ENCODE measurements around the gene ASPDH.

ASPDH gene

DNA sequence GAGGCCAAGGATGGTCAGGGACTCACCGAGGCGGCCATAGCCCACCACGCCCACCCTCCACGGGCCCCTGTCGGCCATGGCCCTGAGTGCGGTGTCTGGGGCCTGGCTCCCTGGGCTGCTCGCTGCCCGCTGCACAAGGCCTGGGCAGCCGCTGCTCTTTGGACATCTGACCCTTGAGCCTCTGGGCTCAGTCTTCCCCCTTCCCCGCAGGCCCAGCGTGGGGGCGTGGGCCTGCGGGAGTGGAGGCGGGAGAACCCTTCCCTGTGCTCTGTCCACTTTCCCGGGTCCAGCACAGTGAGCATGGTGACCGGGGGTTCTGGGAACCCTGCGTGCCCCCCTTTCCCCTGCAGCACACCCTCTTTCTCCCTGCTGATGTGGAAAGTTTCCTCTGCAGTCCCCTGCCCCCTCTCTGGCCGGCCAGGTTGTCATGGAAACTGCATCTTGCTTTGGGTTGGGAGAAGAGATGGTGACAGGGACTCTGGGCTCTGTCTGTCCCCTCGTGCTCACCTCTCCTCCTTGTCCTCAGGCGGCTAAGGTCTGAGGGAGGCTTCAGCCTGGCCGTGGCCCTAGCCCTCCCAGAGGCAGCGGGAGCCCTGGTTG lies at the start of gene ASPDH:
Gene ASPDH (minus strand): TSS at position 168 of the 600 bp plus-strand sequence. CDS start 90 bp downstream, at position 78.
- DNase-seq: no peak

DNA sequence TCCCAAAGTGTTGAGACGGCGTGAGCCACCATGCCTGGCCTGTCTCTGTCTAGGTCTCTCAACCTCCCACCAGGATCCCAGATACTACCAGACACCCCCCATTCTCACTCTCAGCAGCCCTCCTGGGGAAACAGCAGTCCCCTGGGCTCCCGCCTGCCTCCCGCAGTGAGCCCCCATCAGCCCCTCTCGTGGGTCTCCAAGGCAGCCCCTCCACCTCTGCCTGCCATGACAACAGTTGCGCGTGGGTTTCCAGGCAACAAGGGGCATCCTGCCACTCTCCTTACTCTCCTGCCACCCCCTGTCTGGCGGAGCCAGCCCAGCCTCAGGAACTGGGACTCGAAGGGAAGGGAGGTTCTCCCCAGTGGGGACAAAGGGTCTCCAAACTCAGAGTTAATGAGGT lies 49.3 kb upstream of the ASPDH start:
- no peak for DNase-seq

DNA sequence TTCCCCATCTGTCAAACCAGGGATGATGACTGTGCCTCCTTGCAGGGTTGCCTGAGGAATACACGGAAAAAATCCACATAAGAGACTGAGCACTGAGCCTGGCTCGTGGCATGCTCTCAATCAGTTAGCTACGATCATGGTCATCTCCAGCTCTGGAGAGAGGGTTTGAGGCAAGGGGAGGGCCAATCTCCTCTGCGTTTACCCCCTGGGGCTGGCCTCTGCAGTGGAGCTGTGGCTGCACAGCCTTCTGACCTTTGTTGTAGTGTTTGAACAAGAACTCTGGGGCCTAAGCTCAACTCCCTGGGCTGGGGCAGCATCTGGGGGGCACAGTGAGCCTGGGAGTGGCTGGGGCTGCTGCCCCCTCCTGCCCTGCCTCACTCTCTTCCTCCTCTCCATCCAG lies 48.6 kb upstream of the ASPDH start:
- no peak for DNase-seq

DNA sequence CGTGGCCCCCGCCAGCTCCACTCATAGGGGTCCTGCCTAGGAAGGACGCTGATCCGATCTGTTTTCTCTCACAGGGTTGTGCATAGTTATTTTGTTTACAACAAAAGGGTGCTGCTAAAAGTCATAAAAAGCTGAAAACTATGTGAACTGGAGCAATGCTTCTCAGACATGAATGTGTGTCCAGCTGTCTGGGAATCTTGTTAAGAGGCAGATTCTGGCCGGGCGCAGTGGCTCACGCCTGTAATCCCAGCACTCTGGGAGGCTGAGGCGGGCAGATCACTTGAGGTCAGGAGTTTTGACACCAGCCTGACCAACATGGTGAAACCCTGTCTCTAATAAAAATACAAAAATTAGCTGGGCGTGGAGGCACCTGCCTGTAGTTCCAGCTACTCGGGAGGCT lies 45.9 kb upstream of the ASPDH start:
- no peak for DNase-seq

DNA sequence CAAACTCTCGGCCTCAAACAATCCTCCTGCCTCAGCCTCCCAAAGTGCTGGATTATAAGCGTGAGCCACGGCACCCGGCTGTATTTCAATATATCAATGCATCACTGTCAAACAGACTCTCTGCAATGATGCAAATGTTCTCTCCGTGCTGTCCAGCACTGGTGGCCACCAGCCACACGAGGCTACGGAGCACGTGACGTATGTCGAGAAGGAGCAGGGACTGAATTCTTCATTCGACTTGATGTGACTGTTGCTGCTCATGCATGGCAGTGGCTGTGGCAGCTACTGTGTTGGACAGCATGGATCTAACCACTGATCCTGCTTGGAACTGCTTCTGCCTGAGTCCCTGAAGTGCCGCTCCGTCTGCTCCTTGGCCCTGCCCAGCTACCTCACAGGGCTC lies 44.7 kb upstream of the ASPDH start:
- no peak for DNase-seq

DNA sequence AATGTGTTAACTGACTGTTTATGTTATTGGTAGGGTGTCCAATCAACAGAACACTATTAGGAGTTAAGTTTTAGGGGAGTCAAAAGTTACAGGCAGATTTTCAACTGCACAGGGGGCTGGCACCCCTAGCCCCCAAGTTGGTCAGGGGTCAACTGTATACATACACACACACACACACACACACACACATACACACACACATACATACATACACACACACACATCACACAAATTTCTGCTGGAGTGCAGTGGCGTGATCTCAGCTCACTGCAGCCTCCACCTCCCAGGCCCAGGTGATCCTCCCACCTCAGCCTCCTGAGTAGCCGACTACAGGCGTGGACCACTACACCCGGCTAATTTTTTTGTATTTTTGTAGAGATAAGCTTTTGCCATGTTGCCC lies 44.3 kb upstream of the ASPDH start:
- no peak for DNase-seq

DNA sequence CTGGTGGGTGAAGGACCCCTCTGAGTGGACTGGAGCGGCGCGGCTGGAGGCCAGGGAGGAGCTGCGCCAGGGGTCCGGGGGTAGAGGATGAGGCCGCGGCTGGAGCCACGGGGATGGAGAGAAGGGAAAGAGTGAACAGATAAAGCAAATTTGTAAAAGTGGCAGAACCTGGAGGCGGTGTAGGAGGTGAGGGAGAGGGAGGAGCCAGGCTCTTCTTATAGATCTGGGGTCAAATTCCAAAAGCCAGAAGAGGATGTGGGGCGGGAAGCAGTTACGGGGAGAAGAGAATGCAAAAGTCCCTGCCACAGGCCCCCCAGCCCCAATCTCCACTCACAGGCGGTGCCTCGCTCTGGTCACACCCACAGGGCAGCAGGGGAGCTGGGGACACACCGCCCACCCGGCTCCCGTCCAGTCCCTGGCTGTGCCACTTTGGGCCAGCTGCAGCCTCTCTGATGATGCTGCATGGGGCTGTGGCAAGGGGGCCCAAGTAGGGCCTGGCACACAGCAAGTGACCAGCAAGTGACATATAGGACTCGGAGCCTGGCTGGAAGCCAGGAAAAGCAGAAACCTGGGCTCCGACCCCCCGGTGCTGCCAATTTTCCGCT lies 43.4 kb upstream of the ASPDH start:
- no peak for DNase-seq

DNA sequence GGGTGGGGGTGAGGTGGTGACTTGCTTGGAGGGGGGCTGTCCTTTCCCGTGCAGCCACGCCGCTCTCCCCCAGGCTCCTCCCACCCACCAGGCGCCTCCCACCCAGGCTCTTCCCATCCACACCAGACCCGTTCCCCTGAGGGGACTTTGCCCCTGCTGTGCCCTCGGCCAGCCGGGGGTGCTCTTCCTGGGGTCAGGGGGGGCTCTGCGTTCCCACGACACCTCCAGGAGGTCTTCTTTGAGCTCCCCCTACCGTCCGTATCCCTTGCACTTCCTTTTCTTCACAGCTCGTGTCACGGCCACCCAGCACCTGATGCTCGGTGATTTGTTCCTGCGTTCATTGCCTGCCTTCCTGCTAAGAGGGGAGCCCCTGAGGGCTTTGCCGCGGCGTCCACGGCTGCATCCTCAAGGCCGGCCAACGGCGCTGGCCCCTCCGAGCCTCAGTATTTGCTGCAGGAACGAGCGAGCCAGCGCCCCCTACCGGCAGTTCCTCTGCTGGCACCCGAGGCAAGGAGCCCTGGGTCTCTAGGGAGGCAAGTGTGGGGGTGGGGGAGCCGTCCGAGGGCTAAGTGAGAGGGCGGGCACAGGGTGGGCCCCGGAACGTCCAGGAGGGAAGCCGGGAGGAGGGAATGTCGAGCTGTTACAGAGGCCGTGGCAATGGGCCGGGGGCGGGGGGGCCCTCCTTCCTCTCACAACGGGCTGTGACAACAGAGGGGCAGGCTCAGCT lies 42.7 kb upstream of the ASPDH start:
- DNase-seq: peak; percentile 63

DNA sequence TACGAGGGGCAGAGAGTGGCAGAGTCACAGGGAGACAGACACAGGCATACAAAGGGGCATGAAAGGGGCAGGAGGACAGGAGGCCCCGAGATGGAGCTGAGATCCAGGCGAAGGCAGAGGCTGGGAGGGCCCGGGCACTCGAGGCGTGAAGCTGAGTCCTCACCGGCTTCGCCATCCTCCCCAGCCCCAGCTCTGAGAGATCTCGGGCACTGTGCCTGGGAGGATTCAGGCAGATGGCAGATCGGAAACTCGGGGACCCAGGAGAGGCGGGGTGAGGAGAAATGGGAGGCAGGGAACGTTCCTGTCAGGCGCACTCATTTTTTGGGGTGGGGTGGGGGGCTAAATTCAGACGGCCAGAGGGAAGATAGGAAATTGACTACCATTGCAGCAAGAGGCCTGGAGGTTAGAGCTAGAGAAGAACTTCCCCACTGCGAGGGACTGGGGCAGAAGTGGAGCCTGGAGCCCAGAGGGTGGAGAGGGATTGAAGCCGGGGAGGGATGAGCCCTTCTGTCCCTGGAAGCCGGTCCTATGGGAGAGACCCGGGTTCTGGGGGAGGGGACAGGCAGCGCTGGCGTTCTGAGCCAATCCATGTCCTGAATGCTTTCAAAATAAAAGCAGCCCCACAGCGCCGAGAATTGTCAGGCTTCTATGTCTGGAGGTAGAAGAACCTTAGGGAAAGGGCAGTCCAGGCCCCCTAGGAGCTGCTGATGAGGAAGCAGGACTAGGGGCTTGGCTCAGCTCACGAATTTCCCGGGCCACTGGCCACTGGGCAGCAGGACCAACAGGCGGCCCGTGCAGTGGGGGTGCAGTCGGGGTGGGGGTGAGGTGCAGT lies 42.0 kb upstream of the ASPDH start:
- DNase-seq: peak; percentile 56

DNA sequence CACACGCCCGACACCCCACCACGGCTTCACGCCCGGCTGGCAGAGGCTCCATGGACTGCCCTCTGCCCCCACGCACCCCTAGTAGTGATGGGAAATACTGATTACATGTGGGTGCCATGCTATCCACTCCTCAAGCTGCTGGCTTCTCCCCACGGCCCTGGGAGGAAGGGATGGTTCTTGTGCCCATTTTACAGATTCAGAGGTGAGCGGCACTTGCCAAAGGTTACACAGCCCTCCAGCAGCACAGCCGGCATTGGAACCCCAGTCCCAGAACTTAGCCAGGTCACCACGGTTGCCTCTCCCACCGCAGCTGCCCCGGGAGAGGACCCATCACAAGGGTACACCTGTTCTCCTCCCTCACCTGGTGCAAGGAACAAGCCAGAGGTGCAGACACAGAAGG lies 41.3 kb upstream of the ASPDH start:
- DNase-seq: no peak

DNA sequence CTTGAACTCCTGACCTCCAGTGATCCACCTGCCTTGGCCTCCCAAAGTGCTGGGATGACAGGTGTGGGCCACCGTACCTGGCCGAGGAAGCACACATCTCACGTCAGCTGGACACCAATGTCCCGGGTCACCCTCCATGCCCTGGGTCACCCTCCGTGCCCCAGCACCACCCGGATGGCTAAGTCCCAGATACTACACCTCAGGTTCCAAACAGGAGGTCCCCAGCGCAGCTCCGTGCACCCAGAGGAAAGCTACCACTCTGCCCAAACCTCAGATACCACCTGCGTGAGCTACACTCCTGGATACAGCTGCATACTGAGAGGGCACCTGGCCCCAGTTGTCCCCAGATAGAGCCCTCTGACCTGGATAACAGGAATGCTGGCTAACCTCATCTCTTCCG lies 40.5 kb upstream of the ASPDH start:
- no peak for DNase-seq

DNA sequence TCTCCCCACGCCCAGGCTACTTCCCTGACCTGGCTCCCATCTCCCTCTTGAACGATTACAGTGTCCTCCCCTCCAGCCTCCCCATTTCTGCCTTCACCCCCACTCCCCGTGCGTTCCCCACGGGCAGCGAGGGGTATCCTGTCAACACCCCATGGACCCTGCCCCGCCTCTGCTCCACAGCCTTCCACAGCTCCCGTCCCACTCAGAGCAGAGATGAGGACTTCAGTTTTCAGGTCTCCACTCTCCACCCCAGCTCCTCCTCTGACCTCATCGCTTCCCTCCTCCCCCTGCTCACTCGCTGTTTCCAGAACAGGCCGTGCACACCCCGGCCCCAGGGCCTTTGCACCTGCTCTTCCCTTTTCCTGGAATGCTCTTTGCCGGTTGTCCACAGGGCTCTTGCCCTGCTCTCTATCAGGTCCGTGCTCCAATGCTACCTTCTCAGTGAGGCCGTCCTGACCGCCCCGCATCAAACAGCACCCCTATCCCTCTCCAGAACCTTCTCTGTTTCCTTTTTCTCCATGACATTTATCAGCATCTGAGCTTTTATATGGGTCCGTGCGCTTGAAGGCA lies 39.5 kb upstream of the ASPDH start:
- no peak for DNase-seq

DNA sequence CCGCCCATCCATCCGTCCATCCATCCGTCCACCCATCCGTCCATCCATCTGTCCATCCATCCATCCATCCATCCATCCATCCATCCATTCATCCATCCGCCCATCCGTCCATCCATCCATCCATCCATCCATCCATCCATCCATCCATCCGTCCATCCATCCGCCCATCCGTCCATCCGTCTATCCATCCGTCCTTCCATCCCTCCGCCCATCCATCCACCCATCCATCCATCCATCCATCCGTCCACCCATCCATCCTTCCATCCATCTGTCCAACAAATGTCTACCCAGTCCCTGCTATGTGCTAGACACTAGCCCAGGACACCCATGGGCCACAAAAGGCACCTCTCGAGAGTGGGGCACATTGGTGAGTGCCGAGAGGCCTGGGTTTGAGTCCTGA lies 38.8 kb upstream of the ASPDH start:
- no peak for DNase-seq

DNA sequence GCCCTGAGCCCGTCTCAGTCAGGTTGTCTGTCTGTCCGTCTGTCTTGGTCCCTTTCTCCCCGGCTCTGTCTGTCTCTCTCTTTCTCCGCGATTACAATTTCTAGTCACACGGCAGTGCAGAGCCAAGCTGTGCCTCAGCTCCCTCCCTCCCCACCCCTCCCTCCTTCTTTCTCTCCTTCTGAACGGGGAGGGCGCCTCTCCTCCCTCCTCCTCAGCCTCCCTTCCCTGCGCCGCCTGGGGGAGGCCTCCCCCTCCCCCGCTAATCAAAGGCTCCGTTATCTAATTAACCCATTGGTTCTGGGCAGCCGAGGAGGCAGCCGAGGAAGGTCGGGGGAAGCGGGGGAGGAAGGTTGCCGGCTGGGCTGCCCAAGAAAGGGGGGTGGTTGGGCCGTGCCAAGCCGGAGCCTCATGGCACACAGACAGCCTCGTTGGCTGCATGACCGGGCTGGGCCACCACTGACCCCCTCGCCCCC lies 38.0 kb upstream of the ASPDH start:
- DNase-seq: peak; percentile 18

DNA sequence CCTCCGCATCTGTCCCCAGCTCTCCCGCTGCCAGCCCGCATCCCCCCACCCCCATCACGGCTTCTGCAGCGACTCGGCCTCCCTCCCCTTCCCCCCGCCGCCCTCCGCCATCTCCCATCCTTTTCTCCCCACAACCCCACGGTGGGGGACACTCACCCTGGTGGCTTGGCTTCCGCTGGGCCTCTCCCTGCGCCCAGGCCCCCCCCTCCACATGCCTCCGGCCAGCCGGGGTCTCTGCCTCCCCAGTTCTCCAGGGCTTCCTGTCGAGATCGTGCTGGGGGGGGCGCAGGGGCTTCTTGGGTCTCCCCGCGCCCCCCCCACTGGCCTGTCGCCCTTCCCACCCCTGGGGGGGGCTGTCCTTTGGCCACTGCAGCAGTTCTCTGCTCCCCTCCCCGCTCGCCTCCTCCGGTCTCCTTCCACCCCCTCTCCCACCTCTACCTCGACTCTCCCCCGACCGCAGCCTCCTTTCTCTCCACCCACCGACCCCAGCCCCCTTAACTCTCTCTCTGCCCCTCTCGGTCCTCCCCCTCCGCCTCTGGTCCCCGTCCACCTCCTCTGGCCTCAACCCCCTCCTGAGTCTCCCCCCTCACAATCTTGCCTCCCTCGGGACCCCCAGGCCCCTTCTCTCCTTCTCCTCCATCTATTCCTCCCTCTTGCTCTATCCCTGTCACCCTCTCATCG lies 37.5 kb upstream of the ASPDH start:
- no peak for DNase-seq

DNA sequence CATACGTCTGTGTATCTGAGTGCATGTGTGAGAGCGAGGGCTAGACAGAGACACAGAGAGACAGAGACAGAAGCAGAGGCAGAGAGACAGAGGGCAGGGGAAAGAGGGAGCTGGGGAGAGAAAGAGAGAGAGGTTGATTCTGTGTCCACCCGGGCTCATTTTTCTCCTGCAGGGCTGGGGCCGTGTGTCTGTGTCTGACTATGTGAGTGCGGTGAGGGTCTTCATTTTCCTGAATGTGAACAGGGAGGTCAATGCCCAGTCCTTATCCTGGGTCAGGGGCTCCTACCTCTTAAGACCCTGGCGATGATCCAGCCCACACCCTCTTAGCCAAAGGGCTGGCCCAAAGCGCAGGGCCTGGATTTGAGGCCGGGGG lies 36.9 kb upstream of the ASPDH start:
- DNase-seq: no peak

DNA sequence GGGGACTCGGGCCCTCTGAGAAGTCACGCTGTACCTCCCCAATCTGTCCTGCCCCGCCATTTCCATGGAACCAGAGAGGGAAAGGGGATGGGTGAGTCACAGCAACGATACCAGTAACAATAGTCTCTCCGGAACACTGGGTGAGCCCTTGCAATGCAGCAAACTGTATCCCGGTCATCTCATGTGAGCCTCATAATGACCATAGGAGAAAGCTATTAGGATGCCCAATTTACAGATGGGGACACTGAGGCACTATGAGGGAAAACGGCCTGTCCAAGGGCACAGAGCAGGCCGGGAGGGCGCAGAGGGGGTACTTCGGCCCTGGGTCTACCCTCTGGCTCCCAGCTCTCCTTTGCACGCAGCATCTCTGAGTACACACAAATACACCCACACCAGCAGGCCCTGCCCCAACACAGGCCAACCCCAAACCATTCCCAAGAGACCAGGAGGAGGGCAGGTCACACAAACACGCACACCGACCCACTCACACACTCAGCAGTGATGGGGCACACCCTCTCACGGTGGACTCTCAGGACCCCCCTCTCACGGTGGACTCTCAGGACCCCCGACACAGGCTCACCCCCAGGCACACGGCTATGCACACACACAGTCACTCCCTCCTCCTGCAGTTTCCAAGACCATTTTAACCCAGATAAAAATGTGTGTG lies 36.3 kb upstream of the ASPDH start:
- DNase-seq: no peak

DNA sequence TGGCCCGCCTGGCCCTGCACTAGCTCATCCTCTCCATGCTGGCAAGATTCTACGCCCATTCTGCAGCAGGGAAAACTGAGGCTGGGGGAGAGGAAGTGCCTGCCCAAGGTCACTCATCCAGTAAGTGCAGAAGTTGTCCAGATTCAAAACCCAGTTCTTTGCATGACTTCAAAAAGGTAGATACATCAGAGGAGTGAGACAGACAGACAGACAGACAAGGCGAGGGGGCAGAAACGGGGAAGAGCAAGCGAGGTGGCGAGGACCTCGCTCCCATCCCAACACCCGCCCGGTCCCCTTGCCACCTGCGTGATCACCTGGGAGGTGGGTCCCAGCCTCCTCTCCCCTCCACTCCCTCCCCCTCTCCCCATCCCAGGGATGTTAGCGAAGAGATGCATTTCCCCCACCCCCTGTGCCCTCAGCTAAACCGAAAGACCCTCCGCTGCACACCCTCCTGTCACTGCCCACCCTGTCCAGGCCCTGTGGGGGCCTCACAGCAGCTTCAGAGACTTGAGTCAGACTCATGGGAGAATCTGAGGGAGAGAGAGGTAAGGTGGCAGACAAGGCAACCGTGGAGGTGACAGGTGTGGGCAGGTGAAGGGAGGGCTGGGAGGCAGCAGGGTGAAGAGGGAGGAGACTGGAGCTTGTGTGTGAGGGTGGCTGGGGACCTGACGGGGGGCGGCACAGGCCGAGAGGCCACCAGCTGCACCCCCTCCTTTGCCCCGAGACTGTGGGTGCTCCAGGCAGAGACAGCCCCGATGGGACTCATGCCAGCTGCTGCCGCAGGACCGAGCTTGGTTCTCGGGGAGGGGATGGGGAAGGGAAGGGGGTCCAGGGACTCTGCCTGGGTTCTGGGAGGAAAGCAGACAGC lies 35.6 kb upstream of the ASPDH start:
- peak; percentile 50 for DNase-seq

DNA sequence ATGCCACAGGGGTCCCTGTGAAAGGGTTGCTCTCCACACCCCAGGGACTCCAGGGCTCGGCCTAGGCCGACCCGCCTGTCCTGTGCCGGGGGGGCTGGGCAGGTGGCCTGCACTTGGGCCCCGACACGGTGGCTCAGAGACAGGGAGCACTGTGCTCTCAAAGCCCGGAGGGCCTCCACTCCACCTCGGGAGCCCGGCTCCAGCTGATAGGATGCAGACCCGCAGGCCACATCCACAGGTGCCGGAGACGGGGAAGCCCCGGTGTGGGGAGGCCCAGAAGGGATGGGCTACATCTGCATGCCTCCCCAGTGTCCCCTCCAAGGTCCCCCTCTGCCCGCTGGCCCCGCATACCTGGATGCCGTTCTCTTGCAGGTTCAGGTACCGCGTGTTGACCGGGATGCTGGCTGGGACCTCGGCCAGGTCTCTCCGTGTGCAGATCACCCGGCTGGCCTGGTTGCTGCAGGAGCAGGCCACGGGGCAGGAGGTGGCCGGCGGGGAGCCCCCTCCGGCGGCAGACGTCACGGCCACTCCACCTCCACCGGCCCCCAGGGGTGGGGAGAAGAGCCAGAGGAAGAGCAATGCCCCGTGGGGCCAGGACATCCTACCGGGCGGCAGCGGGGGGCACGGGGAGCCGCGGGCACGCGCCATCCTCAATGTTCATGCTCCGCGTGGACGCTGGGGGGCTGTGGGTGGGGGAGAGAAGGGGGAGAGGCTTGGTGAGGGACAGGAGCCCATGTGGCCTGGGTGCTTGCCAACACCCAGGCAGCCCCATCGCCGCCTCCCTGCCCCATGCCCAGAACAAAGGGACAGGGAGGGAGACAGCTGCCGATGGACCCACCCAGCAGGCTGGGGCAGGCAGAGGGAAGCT lies 34.7 kb upstream of the ASPDH start:
- DNase-seq: no peak
